Measurements from ENCODE around the gene CELF2.

Gene CELF2

DNA sequence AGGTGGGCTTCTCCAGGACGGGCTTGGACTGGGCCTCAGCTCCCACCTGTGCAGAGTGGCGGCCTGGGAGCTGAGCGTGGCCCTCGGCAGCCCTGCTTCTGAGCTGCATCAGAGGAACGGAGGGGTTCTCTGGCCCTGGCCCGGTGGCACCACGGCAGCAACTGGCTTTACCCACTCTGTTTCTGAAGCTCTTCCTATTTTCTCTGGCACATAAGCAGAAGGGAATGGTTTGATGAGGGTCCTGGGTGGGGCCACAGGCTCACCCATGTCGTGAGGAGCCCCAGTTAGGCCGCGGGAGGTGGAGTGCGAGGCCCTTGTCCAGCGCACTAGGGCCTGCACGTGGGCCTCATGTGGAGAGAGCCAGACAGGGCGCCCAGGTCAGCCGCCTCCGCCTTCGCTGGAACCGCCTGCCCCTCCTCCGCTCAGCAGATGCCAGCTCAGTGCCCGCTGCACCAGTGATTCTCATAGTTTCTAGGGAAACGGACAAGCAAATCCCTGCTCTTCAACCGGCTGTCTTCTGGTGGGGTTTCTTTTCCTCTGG is 284.0 kb downstream of the CELF2 start:
- DNase-seq (ENCODE audit: low spot score) = no peak

GRCh38 chr10:11302181-11302580 is 284.5 kb downstream of the CELF2 start:
- no peak for DNase-seq (ENCODE audit: low spot score)

- no peak for DNase-seq (ENCODE audit: low spot score)
Observed at GRCh38 chr10:11303361-11304170, 285.9 kb downstream of the CELF2 start.

GRCh38 chr10:11304906-11305585 is 287.4 kb downstream of the CELF2 start:
- no peak for DNase-seq (ENCODE audit: low spot score)

- no peak for DNase-seq (ENCODE audit: low spot score)
Observed at GRCh38 chr10:11305825-11306593, 288.3 kb downstream of the CELF2 start.

- DNase-seq (ENCODE audit: low spot score) = no peak
Observed at GRCh38 chr10:11307004-11307403, 289.3 kb downstream of the CELF2 start.

- no peak for DNase-seq (ENCODE audit: low spot score)
Observed at GRCh38 chr10:11307937-11308336, 290.3 kb downstream of the CELF2 start.

DNA sequence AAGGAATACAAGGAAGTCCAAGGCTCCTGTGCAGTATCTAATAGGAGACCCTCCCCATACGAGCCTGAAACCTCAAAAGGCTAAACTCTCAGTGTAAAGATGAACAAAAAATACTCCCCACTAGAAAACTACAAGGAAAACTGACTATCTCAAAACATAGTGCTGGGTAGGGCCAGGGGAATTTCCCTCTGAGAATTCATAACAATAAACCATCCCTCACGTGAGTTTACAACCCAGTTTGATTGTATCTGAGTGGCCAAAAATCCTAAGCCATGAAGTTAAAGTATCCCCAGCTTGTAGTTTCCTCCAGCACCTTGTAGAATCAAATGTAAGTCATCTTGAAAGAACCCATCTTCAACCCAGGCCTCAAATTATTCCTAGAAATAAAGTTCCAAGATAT is 293.4 kb downstream of the CELF2 start:
- DNase-seq (ENCODE audit: low spot score) = no peak

DNA sequence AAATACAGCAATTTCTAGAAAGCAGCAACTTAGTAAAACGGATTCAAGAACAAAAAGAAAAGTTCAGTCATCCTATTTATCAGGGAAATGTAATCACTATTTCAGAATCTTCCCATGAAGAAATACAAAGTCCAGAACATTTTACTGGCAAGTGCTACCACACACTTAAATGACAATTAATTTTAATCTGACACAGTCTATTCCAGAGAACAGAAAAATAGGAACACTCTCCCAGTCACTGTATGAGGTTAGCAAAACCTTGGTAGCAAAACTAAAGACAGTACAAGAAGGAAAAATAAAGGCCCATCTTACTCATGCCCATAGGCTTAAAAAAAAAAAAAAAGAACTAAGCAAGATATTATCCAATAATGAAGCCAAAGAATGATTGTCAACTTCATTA is 295.8 kb downstream of the CELF2 start:
- DNase-seq (ENCODE audit: low spot score) = no peak

- no peak for DNase-seq (ENCODE audit: low spot score)
Observed at GRCh38 chr10:11317936-11318670, 300.4 kb downstream of the CELF2 start.

DNA sequence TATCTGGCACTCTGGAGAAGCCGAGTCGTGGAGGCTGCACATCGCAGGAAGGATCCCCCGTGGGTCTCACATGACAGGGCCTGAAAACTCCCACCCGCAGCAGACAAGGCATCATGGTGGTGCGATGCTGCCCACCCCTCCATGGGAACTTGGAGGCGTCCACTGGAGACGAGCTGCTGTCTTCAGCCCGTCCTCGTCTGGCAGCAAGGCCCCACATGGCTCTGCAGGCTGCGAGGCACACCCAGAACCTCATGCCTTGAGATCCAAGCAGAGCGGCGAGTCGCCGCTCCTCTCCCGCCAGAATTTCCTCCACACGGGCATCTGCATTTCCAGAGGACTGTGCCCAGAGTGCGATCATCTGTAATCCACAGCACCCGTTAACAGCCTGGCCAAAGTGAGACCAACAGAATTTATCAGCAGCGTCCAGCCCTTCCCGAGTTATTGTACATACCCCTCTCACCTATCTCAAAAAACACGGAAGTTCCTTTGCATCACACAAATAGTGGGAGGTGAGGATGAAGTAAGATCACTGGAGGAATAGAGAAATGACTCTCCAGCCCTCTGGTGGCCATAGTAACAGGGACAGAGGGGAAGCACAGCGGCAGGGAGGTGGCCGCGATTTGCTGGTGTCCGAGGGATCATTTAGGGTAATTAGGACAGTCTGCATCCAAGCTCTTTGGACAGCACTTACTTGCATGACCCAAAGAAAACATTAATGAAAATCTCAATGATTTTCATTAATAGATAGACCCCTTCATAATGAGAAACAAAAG is 301.3 kb downstream of the CELF2 start:
- DNase-seq (ENCODE audit: low spot score) = no peak

GRCh38 chr10:11319990-11320602 is 302.4 kb downstream of the CELF2 start:
- DNase-seq (ENCODE audit: low spot score) = no peak

DNA sequence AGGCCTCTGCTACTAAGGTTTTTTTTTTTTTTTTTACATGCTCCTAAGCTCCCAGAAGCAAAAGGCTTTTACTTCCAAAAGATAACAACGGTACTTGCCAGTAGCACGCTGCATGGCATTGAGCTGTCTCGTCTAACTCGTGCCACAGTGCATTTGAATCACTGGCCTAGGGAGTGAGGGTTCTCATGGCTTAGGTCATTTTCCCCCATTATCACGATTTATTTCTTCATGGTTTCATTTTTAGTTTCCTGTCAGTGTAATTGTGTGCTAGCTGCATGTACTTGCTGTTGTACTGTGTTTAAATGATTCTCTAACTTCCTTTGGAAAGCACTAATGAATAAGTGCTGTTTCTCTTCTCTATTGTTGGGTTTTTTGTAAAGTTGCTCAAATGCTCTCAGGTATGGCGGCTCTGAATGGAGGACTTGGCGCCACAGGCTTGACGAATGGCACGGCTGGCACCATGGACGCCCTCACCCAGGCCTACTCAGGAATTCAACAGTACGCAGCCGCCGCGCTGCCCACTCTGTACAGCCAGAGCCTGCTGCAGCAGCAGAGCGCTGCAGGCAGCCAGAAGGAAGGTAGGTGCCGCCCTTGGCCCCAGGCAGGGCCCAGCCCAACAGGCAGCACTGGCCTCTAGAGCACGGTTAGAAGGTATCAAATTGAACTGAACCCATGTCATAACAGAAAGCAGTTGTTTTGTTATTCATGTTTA is 303.3 kb downstream of the CELF2 start:
- no peak for DNase-seq (ENCODE audit: low spot score)

GRCh38 chr10:11322698-11323097 is 305.0 kb downstream of the CELF2 start:
- no peak for DNase-seq (ENCODE audit: low spot score)

- no peak for DNase-seq (ENCODE audit: low spot score)
Observed at GRCh38 chr10:11324761-11325321, 307.2 kb downstream of the CELF2 start.

DNA sequence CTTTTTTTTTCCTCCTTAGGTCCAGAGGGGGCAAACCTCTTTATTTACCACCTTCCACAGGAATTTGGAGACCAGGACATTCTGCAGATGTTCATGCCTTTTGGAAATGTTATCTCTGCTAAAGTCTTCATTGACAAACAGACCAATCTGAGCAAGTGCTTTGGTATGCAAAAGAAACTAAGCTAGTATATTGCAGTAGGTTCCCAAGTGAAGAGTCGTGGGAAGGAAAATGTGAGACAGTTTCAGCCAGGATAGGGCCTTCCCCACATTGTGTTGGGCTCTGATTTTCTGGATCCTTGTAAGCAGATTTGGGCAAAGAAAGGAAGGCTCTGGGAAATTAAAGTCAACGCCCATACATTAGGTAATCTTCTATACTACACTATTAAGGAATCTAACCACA is 308.1 kb downstream of the CELF2 start:
- no peak for DNase-seq (ENCODE audit: low spot score)

- no peak for DNase-seq (ENCODE audit: low spot score)
Observed at GRCh38 chr10:11326241-11326640, 308.6 kb downstream of the CELF2 start.

DNA sequence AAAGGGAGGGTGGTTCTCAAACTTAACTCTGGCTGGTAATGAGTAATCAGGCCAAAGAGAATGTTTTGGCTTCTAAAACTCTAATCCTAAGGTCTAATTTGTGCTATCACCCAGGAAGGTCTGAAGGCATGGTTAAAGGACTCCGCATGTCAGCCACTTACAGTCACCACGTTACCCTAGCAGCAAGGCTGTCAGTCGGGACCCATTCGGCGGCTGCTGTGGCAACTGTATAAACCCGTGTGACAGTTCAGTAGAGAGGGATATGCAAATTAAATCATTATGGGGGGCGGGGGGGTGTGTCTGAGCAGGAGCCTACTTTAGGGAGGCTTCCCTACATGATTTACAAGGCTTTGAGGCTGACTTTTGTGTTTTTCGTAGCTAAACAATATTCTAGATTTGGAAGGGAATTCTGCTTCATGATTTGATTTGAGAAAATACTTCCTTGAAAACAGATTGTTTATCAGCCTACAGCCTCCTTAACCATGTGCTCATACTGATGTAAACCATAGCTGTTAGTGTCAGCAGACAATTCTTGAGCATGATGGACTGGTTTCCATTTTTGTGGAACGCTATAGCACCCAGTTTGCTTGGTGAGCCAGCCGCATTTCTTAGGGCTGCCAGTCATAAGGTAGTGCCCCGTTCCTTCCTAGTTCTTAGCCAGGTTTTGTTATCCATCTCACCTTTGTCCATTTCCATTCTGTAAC is 309.4 kb downstream of the CELF2 start:
- DNase-seq (ENCODE audit: low spot score) = no peak

Data from globus pallidus (tissue), 1 donor.